Esophagus muscularis mucosa (tissue), 4 donors: ENCODE measurements around the gene HMGB2. TPM values are rescaled to one million over a fixed set of nuclear protein-coding genes. Genes with fewer than 3 reads are reported as not detected.

Experiments used
- DNase-seq: peaks from one replicate; pipeline ENCODE4 v3.0.0-alpha.2; 2017; ENCODE audit errors: extremely low spot score
- H3K27ac ChIP-seq, 4 donors: fragments of 200-600 bp; sonication (generic); replicated peaks in 1 of 4; 1 replicate in 3 of 4; 2 replicates in 1 of 4; pipeline ENCODE4 v1.5.1; 2016 to 2019; ENCODE audit warnings: mild to moderate bottlenecking in 1 of 4
- H3K27me3 ChIP-seq, 4 donors: fragments of 200-600 bp; sonication (generic); one replicate each; pipeline versions ENCODE4 v1.5.1 to v1.6.0; 2016 to 2019
- H3K36me3 ChIP-seq, 4 donors: fragments of 200-600 bp; sonication (generic); one replicate each; pipeline ENCODE4 v1.5.1; 2016 to 2019
- H3K4me1 ChIP-seq, 4 donors: fragments of 200-600 bp; sonication (generic); one replicate each; pipeline ENCODE4 v1.5.1; 2016 to 2019
- H3K4me3 ChIP-seq, 4 donors: fragments of 200-600 bp; sonication (generic); 1 replicate in 2 of 4; 2 replicates in 2 of 4; pipeline ENCODE4 v1.5.1; 2016 to 2019; ENCODE audit warnings: mild to moderate bottlenecking in 4 of 4, moderate library complexity in 1 of 4
- H3K9me3 ChIP-seq, 4 donors: fragments of 200-600 bp; sonication (generic); 1 replicate in 3 of 4; 2 replicates in 1 of 4; pipeline ENCODE4 v1.5.1; 2016 to 2019
- CTCF ChIP-seq, 3 experiments: fragments of 200-600 bp in 2 of 3; fragments of 450-650 bp in 1 of 3; sonication (generic) in 2 of 3; IDR thresholded peaks; one replicate each; pipeline ENCODE4 v1.5.1; 2017 to 2019; ENCODE audit warnings: antibody characterized with exemption in 3 of 3, mild to moderate bottlenecking in 2 of 3, moderate library complexity in 1 of 3
- EP300 ChIP-seq: sonication (generic); formaldehyde crosslinking; IDR thresholded peaks from one replicate; pipeline ENCODE4 v1.6.1; 2017; ENCODE audit warnings: antibody characterized with exemption
- POLR2A ChIP-seq: fragments of 450-650 bp; IDR thresholded peaks from one replicate; pipeline ENCODE4 v1.6.1; 2017; ENCODE audit warnings: antibody characterized with exemption, moderate library complexity, mild to moderate bottlenecking, low read depth
- POLR2AphosphoS5 ChIP-seq, 2 donors: sonication (generic); formaldehyde crosslinking; IDR thresholded peaks; one replicate each; pipeline ENCODE4 v1.6.1; 2017; ENCODE audit warnings: antibody characterized with exemption in 2 of 2
- WGBS: methylation state at CpG from one replicate; pipeline ENCODE4 v1.1.5; 2018; 5-methylcytosine and 5-hydroxymethylcytosine counted together
- intact Hi-C: fragments of 100-400 bp; cut with DNase I; formaldehyde crosslinking; loops from one replicate; pipeline ENCODE4 v1.15.1; 2023
- total RNA-seq, 4 donors: library from RNA; depleted of rRNA; stranded (reverse); fragments of >200 nt; gene quantifications; one replicate each; pipeline versions ENCODE4 v1.1.0 to v1.2.1, GENCODE V29; 2016

HMGB2 gene
- 10 to 100 TPM; 35.7 to 69.7 (median 46.2) TPM for total RNA-seq

- H3K36me3 ChIP-seq = peaks cover 0 to 33% (median 16%) of the 10 kb centered on the region in 4 donors
- intact Hi-C loops = loop anchor here (2.0 to 5.0 kb wide), 2 partner anchors 35 to 83 kb away; no protein-coding TSS in a partner anchor
- H3K9me3 ChIP-seq = no peaks in the 10 kb centered on the region
- peak within 1 kb of the TSS; percentile 86 to 95 (median 94) for H3K4me3 ChIP-seq
- no peaks in the 10 kb centered on the region for H3K27me3 ChIP-seq
- TF ChIP-seq POLR2A = peak; percentile 95
- no peak for TF ChIP-seq CTCF (IDR thresholded peaks at IDR 0.05)
- peak; percentile 99 to 100 for TF ChIP-seq POLR2AphosphoS5 (IDR thresholded peaks at IDR 0.05)
- TF ChIP-seq EP300 = no peak
- peak within 1 kb of the TSS; percentile 98 to 100 (median 99) for H3K27ac ChIP-seq
- peak; percentile 100 for DNase-seq
- no CpG with 5 or more reads among the region's 61 CpGs for WGBS
- peaks cover 14 to 36% (median 36%) of the 10 kb centered on the region in 4 donors for H3K4me1 ChIP-seq
Measured at GRCh38 chr4:173334085-173334890, at the start of gene HMGB2. Gene HMGB2 (minus strand): TSS chr4:173334358. CDS start chr4:173333649, 709 bp downstream.

- intact Hi-C loops = loop anchor here (2.0 kb wide), 1 partner anchor 20 kb away; no protein-coding TSS in a partner anchor
- no peak for DNase-seq
- H3K36me3 ChIP-seq = no peaks in the 10 kb centered on the region
- TF ChIP-seq EP300 (no peak), POLR2A (no peak), POLR2AphosphoS5 (IDR thresholded peaks at IDR 0.05) (no peak), CTCF (IDR thresholded peaks at IDR 0.05) (no peak)
- no peaks in the 10 kb centered on the region for H3K27me3 ChIP-seq
- H3K9me3 ChIP-seq = no peaks in the 10 kb centered on the region
- no peak overlapping the region for H3K27ac ChIP-seq
- WGBS = 97% methylated on average over 4 of the region's 4 CpGs
- peaks cover 3 to 26% (median 22%) of the 10 kb centered on the region in 4 donors for H3K4me1 ChIP-seq
- no peak overlapping the region for H3K4me3 ChIP-seq
Measured at GRCh38 chr4:173382349-173382748, 48.2 kb upstream of the HMGB2 start.

DNA sequence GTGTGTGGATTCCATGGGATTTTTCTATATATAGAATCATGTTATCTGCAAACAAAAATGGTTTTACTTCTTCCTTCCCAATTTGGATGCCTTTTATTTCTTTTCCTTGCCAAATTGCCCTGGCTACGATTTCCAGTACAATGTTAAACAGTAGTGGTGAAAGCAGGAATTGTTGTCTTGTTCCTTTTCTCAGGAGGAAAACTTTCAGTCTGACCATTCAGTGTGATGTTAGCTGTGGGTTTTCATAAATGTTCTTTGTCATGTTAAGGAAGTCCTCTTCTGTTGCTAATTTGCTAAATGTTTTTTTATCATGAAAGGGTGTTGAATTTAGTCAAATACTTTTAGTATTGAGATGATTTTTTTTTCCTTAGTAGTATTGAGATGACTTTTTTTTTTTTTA is 47.5 kb upstream of the HMGB2 start:
- intact Hi-C loops = loop anchor here (2.0 kb wide), 1 partner anchor 21 kb away; no protein-coding TSS in a partner anchor
- no peaks in the 10 kb centered on the region for H3K9me3 ChIP-seq
- no peak for DNase-seq
- peaks cover 3 to 30% (median 24%) of the 10 kb centered on the region in 4 donors for H3K4me1 ChIP-seq
- WGBS = 19% methylated on average over 1 of the region's 1 CpG
- no peaks in the 10 kb centered on the region for H3K27me3 ChIP-seq
- no peak for TF ChIP-seq EP300
- TF ChIP-seq POLR2A = no peak
- no peaks in the 10 kb centered on the region for H3K36me3 ChIP-seq
- H3K4me3 ChIP-seq = no peak overlapping the region
- H3K27ac ChIP-seq = no peak overlapping the region

DNA sequence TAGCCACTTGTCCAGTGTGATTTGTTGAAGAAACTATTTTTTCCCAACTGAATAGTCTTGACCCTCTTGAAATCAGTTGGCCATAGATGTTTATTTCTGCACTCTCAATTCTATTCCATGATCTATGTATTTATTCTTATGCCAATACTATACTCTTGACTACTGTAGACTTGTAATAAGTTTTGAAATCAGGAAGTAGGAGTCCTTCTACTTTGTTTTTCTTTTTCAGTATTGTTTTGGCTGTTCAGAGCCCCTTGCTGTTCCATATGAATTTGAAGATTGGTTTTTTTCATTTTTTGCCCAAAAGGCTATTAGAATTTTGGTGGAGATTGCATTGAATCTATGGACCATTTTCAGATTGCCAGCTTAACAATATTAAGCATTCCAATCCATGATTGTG is 46.8 kb upstream of the HMGB2 start:
- DNase-seq = no peak
- Histone ChIP-seq H3K4me3 (no peak overlapping the region), H3K9me3 (no peaks in the 10 kb centered on the region), H3K4me1 (peaks cover 3 to 33% (median 27%) of the 10 kb centered on the region in 4 donors), H3K27me3 (no peaks in the 10 kb centered on the region), H3K27ac (no peak overlapping the region), H3K36me3 (no peaks in the 10 kb centered on the region)
- TF ChIP-seq CTCF (IDR thresholded peaks at IDR 0.05) (no peak), POLR2A (no peak), EP300 (no peak), POLR2AphosphoS5 (IDR thresholded peaks at IDR 0.05) (no peak)
- intact Hi-C loops = no loop called here

- 94% methylated on average over 3 of the region's 3 CpGs for WGBS
- intact Hi-C loops = no loop called here
- Histone ChIP-seq H3K27me3 (no peaks in the 10 kb centered on the region), H3K36me3 (peaks cover 0 to 4% (median 0%) of the 10 kb centered on the region in 4 donors), H3K4me3 (no peak overlapping the region), H3K9me3 (no peaks in the 10 kb centered on the region), H3K27ac (no peak overlapping the region), H3K4me1 (peaks cover 3 to 44% (median 37%) of the 10 kb centered on the region in 4 donors)
- TF ChIP-seq POLR2AphosphoS5 (IDR thresholded peaks at IDR 0.05) (no peak), CTCF (IDR thresholded peaks at IDR 0.05) (no peak), EP300 (no peak), POLR2A (no peak)
- DNase-seq = no peak
Measured at GRCh38 chr4:173379929-173380328, 45.8 kb upstream of the HMGB2 start.
